B cell (primary cell): Measurements from ENCODE around the gene RPTOR. TPM values are rescaled to one million over a fixed set of nuclear protein-coding genes. Genes with fewer than 3 reads are reported as not detected.

Source experiments
- ATAC-seq: fragments of 200-7000 bp; cut with Tn5 transposase; one replicate; pipeline ENCODE4 v1.10.0; 2021; ENCODE audit warnings: low read depth, mild to moderate bottlenecking, moderate number of reproducible peaks, moderate library complexity
- CTCF ChIA-PET: fragments of 350-600 bp; sonication (Branson Sonifier 250); formaldehyde crosslinking; loops from one replicate; lab custom pipeline; 2021; ENCODE audit warnings: antibody characterized with exemption, inconsistent platforms; lab: Charles Lee
- POLR2A ChIA-PET: fragments of 350-600 bp; sonication (Branson Sonifier 250); formaldehyde crosslinking; loops from one replicate; lab custom pipeline; 2021; ENCODE audit warnings: antibody characterized with exemption; lab: Charles Lee
- DNase-seq: peaks from one replicate; pipeline ENCODE4 v3.0.0; 2013
- H2AFZ ChIP-seq: 2 replicates; pipeline ENCODE4 v1.6.1; 2012; ENCODE audit warnings: mild to moderate bottlenecking, low read depth, low read length; ENCODE audit not compliant: insufficient read depth, poor library complexity, severe bottlenecking
- H3K27ac ChIP-seq, 2 donors: 1 replicate in 1 of 2; 2 replicates in 1 of 2; pipeline ENCODE4 v1.5.1; 2012 to 2013; ENCODE audit warnings: low read length in 2 of 2, mild to moderate bottlenecking in 2 of 2, moderate library complexity in 1 of 2
- H3K27me3 ChIP-seq, 4 experiments: fragments of 200-600 bp in 1 of 4; sonication (generic) in 1 of 4; replicated peaks in 1 of 4; 1 replicate in 2 of 4; 2 replicates in 2 of 4; pipeline versions ENCODE4 v1.6.1 to v1.7.0; 2013 to 2016; ENCODE audit warnings: low read length in 3 of 4, mild to moderate bottlenecking in 2 of 4, mixed read lengths in 1 of 4, moderate library complexity in 1 of 4; ENCODE audit not compliant: insufficient read depth in 4 of 4, control insufficient read depth in 3 of 4; ENCODE audit errors: control extremely low read depth in 1 of 4
- H3K36me3 ChIP-seq, 2 experiments: replicated peaks in 1 of 2; 1 replicate in 1 of 2; 2 replicates in 1 of 2; pipeline versions ENCODE4 v1.6.1 to v1.7.1; 2013; ENCODE audit warnings: low read length in 1 of 2; ENCODE audit not compliant: insufficient read depth in 2 of 2, control insufficient read depth in 1 of 2; ENCODE audit errors: control extremely low read depth in 1 of 2, extremely low read depth in 1 of 2
- H3K4me1 ChIP-seq, 2 donors: fragments of 200-600 bp in 1 of 2; sonication (generic) in 1 of 2; 1 replicate in 1 of 2; 2 replicates in 1 of 2; pipeline versions ENCODE4 v1.5.1 to v1.6.1; 2013 to 2017; ENCODE audit warnings: low read length in 2 of 2; ENCODE audit not compliant: control insufficient read depth in 2 of 2, insufficient read depth in 2 of 2
- H3K4me2 ChIP-seq: replicated peaks from 2 replicates; pipeline ENCODE3; 2012; ENCODE audit warnings: mild to moderate bottlenecking, low read depth, low read length; ENCODE audit not compliant: poor library complexity, severe bottlenecking
- H3K4me3 ChIP-seq, 5 experiments: fragments of 200-600 bp in 1 of 5; sonication (generic) in 1 of 5; 1 replicate in 3 of 5; 2 replicates in 2 of 5; pipeline versions ENCODE4 v1.5.1 to v1.7.0; 2011 to 2016; ENCODE audit warnings: low read length in 4 of 5, mild to moderate bottlenecking in 4 of 5, low read depth in 2 of 5, control low read depth in 1 of 5, moderate library complexity in 1 of 5; ENCODE audit not compliant: insufficient read depth in 1 of 5; ENCODE audit errors: control extremely low read depth in 1 of 5, extremely low read depth in 1 of 5
- H3K79me2 ChIP-seq: fragments of 200-600 bp; sonication (generic); one replicate; pipeline ENCODE4 v1.6.0; 2016; ENCODE audit warnings: low read length; ENCODE audit not compliant: control insufficient read depth, insufficient read depth
- H3K9ac ChIP-seq: fragments of 200-600 bp; sonication (generic); 2 replicates; pipeline ENCODE4 v1.6.1; 2017; ENCODE audit warnings: mild to moderate bottlenecking, low read length, moderate library complexity
- H3K9me3 ChIP-seq, 3 donors: one replicate each; pipeline versions ENCODE4 v1.6.1 to v1.7.1; 2013; ENCODE audit warnings: low read length in 2 of 3; ENCODE audit not compliant: control insufficient read depth in 2 of 3, insufficient read depth in 1 of 3; ENCODE audit errors: control extremely low read depth in 1 of 3
- H4K20me1 ChIP-seq: 2 replicates; pipeline ENCODE4 v1.6.0; 2012; ENCODE audit warnings: mild to moderate bottlenecking, low read length; ENCODE audit not compliant: insufficient read depth, control insufficient read depth, poor library complexity, severe bottlenecking
- H3K27ac Mint-ChIP-seq: one replicate; pipeline ENCODE4 v1.8.0; 2021; ENCODE audit warnings: mixed read lengths
- H3K27me3 Mint-ChIP-seq: one replicate; pipeline ENCODE4 v1.8.0; 2021; ENCODE audit warnings: mixed read lengths
- H3K4me1 Mint-ChIP-seq: one replicate; pipeline ENCODE4 v1.8.0; 2021; ENCODE audit warnings: mixed read lengths
- H3K4me3 Mint-ChIP-seq: one replicate; pipeline ENCODE4 v1.8.0; 2021; ENCODE audit warnings: mixed read lengths
- H3K9me3 Mint-ChIP-seq: one replicate; pipeline ENCODE4 v1.8.0; 2022; ENCODE audit warnings: mixed read lengths; ENCODE audit not compliant: insufficient read depth
- CTCF ChIP-seq: fragments of 200-600 bp; IDR thresholded peaks from one replicate; pipeline ENCODE4 v1.8.0; 2022; ENCODE audit warnings: antibody characterized with exemption, mild to moderate bottlenecking
- EZH2 ChIP-seq: IDR thresholded peaks from 2 replicates; pipeline ENCODE4 v1.6.1; 2012; ENCODE audit warnings: borderline replicate concordance, low read depth, mild to moderate bottlenecking, moderate library complexity, low read length; ENCODE audit not compliant: insufficient read depth, poor library complexity, severe bottlenecking
- WGBS: methylation state at CpG from one replicate; pipeline ENCODE4 v1.1.5; 2013; ENCODE audit warnings: missing lambda C conversion rate; ENCODE audit not compliant: insufficient coverage; 5-methylcytosine and 5-hydroxymethylcytosine counted together
- intact Hi-C: fragments of 100-400 bp; cut with micrococcal nuclease; formaldehyde crosslinking; loops from one replicate; pipeline ENCODE4 v1.10.0; 2022
- polyA plus RNA-seq: library from polyadenylated mRNA; depleted of rRNA; stranded (reverse); fragments of >200 nt; gene quantifications from 2 replicates; pipeline ENCODE4 v1.2.3, GENCODE V29; 2012
- total RNA-seq, 2 donors: library from RNA; stranded (reverse); fragments of 120-200 nt in 1 of 2; gene quantifications; 1 replicate in 1 of 2; 2 replicates in 1 of 2; pipeline versions ENCODE4 v1.2.3 to v1.2.4, GENCODE V29; 2013 to 2022

Gene RPTOR
- total and polyA plus RNA-seq, 2 donors (not counting 1 experiment from before 2014, with no cell fraction given): 13.4 to 58.8 TPM

- H3K9ac ChIP-seq: no peak overlapping the region
- no peaks in the 10 kb centered on the region for H3K27me3 ChIP-seq
- TF ChIP-seq CTCF (no peak), EZH2 (no peak)
- CTCF ChIA-PET: no interaction called here
- H3K4me2 ChIP-seq: peak overlapping the region; percentile 21
- H3K4me3 Mint-ChIP-seq: no peak overlapping the region
- H3K9me3 Mint-ChIP-seq: no peaks in the 10 kb centered on the region
- H3K27ac ChIP-seq: no peak overlapping the region
- peaks cover 21 to 27% of the 10 kb centered on the region in 2 donors for H3K4me1 ChIP-seq
- DNase-seq: peak; percentile 42
- peaks cover 50% of the 10 kb centered on the region for H3K4me1 Mint-ChIP-seq
- no peak overlapping the region for H2AFZ ChIP-seq
- no peaks in the 10 kb centered on the region for H4K20me1 ChIP-seq
- intact Hi-C loops: no loop called here
- peak overlapping the region; percentile 26 for H3K27ac Mint-ChIP-seq
- no peak overlapping the region for H3K4me3 ChIP-seq
- POLR2A ChIA-PET: no interaction called here
- H3K36me3 ChIP-seq: peaks cover 0 to 13% of the 10 kb centered on the region in 2 experiments
- 12% methylated on average over 4 of the region's 12 CpGs for WGBS
- no peaks in the 10 kb centered on the region for H3K79me2 ChIP-seq
- H3K9me3 ChIP-seq: no peaks in the 10 kb centered on the region
- no peaks in the 10 kb centered on the region for H3K27me3 Mint-ChIP-seq
- no peak for ATAC-seq
Measured at GRCh38 chr17:80760511-80760911, 215.9 kb downstream of the RPTOR start.

- peak overlapping the region; percentile 60 for H3K4me3 Mint-ChIP-seq
- DNase-seq (no peak), ATAC-seq (peak; percentile 31)
- CTCF ChIA-PET: no interaction called here
- 26% methylated on average over 5 of the region's 17 CpGs for WGBS
- Histone ChIP-seq H3K27me3 (no peaks in the 10 kb centered on the region), H3K4me2 (peak overlapping the region; percentile 32), H3K79me2 (no peaks in the 10 kb centered on the region), H3K27ac (no peak overlapping the region), H3K9ac (no peak overlapping the region), H3K4me1 (peaks cover 28 to 32% of the 10 kb centered on the region in 2 donors), H3K36me3 (peaks cover 0 to 7% of the 10 kb centered on the region in 2 experiments), H2AFZ (no peak overlapping the region), H3K9me3 (no peaks in the 10 kb centered on the region), H3K4me3 (no peak overlapping the region), H4K20me1 (no peaks in the 10 kb centered on the region)
- TF ChIP-seq EZH2 (no peak), CTCF (no peak)
- H3K9me3 Mint-ChIP-seq: no peaks in the 10 kb centered on the region
- H3K4me1 Mint-ChIP-seq: peaks cover 54% of the 10 kb centered on the region
- H3K27ac Mint-ChIP-seq: peak overlapping the region; percentile 66
- POLR2A ChIA-PET: no interaction called here
- intact Hi-C loops: no loop called here
- H3K27me3 Mint-ChIP-seq: no peaks in the 10 kb centered on the region
Measured at GRCh38 chr17:80761110-80761871, 216.7 kb downstream of the RPTOR start.
